ENCODE results near the gene NSUN4.

Gene NSUN4

GRCh38 chr1:46372431-46372830 is 31.8 kb downstream of the NSUN4 start:
- H3K9ac ChIP-seq (ENCODE audit: low read depth, low read length, poor library complexity, severe bottlenecking), result no peak overlapping the region
- no peaks in the 10 kb centered on the region for H3K4me1 ChIP-seq (ENCODE audit: insufficient read depth, low read length, poor library complexity, severe bottlenecking)
- no peaks in the 10 kb centered on the region for H3F3A ChIP-seq (ENCODE audit: low read depth)
- peaks cover 8% of the 10 kb centered on the region; the same call in 1 of the 2 replicates for H3K36me3 ChIP-seq (ENCODE audit: insufficient read depth, low read length)
- no peak overlapping the region for H2AFZ ChIP-seq (ENCODE audit: low read length)
- H3K9me3 ChIP-seq (ENCODE audit: insufficient read depth, low read depth, low read length), result no peaks in the 10 kb centered on the region
- no peaks in the 10 kb centered on the region for H3K9me2 ChIP-seq (replicated peaks; ENCODE audit: low read depth, low read length)
- no peak overlapping the region for H3K4me3 ChIP-seq (ENCODE audit: low read length, poor library complexity, severe bottlenecking)
- no peak overlapping the region for H3K4me2 ChIP-seq (ENCODE audit: low read depth, low read length, poor library complexity, severe bottlenecking)
- no peaks in the 10 kb centered on the region for H3K27me3 ChIP-seq (ENCODE audit: insufficient read depth, low read length, poor library complexity, severe bottlenecking)
- no peaks in the 10 kb centered on the region for H4K20me1 ChIP-seq (ENCODE audit: insufficient read depth, low read length, poor library complexity, severe bottlenecking)
- no peak for TF ChIP-seq EZH2phosphoT487 (IDR thresholded peaks at IDR 0.05; ENCODE audit: borderline replicate concordance)
- TF ChIP-seq, protein P1, sequence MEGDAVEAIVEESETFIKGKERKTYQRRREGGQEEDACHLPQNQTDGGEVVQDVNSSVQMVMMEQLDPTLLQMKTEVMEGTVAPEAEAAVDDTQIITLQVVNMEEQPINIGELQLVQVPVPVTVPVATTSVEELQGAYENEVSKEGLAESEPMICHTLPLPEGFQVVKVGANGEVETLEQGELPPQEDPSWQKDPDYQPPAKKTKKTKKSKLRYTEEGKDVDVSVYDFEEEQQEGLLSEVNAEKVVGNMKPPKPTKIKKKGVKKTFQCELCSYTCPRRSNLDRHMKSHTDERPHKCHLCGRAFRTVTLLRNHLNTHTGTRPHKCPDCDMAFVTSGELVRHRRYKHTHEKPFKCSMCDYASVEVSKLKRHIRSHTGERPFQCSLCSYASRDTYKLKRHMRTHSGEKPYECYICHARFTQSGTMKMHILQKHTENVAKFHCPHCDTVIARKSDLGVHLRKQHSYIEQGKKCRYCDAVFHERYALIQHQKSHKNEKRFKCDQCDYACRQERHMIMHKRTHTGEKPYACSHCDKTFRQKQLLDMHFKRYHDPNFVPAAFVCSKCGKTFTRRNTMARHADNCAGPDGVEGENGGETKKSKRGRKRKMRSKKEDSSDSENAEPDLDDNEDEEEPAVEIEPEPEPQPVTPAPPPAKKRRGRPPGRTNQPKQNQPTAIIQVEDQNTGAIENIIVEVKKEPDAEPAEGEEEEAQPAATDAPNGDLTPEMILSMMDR (conservative IDR thresholded peaks at IDR 0.05; ENCODE audit: low read length), result no peak
- no peaks in the 10 kb centered on the region for H3K79me2 ChIP-seq (ENCODE audit: insufficient read depth, low read length)

GRCh38 chr1:46379996-46380395 is 39.4 kb downstream of the NSUN4 start:
- no peaks in the 10 kb centered on the region for H4K20me1 ChIP-seq (ENCODE audit: insufficient read depth, low read length, poor library complexity, severe bottlenecking)
- TF ChIP-seq EZH2phosphoT487 (IDR thresholded peaks at IDR 0.05; ENCODE audit: borderline replicate concordance), result no peak
- TF ChIP-seq, protein P1 (conservative IDR thresholded peaks at IDR 0.05; ENCODE audit: low read length), result no peak
- H3K27me3 ChIP-seq (ENCODE audit: insufficient read depth, low read length, poor library complexity, severe bottlenecking), result no peaks in the 10 kb centered on the region
- no peaks in the 10 kb centered on the region for H3F3A ChIP-seq (ENCODE audit: low read depth)
- no peak overlapping the region for H3K4me3 ChIP-seq (ENCODE audit: low read length, poor library complexity, severe bottlenecking)
- H3K4me2 ChIP-seq (ENCODE audit: low read depth, low read length, poor library complexity, severe bottlenecking), result no peak overlapping the region
- no peak overlapping the region for H2AFZ ChIP-seq (ENCODE audit: low read length)
- no peak overlapping the region for H3K9ac ChIP-seq (ENCODE audit: low read depth, low read length, poor library complexity, severe bottlenecking)
- no peaks in the 10 kb centered on the region for H3K79me2 ChIP-seq (ENCODE audit: insufficient read depth, low read length)
- H3K4me1 ChIP-seq (ENCODE audit: insufficient read depth, low read length, poor library complexity, severe bottlenecking), result no peaks in the 10 kb centered on the region
- no peaks in the 10 kb centered on the region for H3K9me2 ChIP-seq (replicated peaks; ENCODE audit: low read depth, low read length)
- H3K9me3 ChIP-seq (ENCODE audit: insufficient read depth, low read depth, low read length), result no peaks in the 10 kb centered on the region
- no peaks in the 10 kb centered on the region for H3K36me3 ChIP-seq (ENCODE audit: insufficient read depth, low read length)

- TF ChIP-seq EZH2phosphoT487 (IDR thresholded peaks at IDR 0.05; ENCODE audit: borderline replicate concordance), result no peak
- TF ChIP-seq, protein P1 (conservative IDR thresholded peaks at IDR 0.05; ENCODE audit: low read length), result no peak
- no peaks in the 10 kb centered on the region for H3K9me2 ChIP-seq (replicated peaks; ENCODE audit: low read depth, low read length)
- no peaks in the 10 kb centered on the region for H3K9me3 ChIP-seq (ENCODE audit: insufficient read depth, low read depth, low read length)
- H3K4me3 ChIP-seq (ENCODE audit: low read length, poor library complexity, severe bottlenecking), result no peak overlapping the region
- no peaks in the 10 kb centered on the region for H3F3A ChIP-seq (ENCODE audit: low read depth)
- no peak overlapping the region for H3K4me2 ChIP-seq (ENCODE audit: low read depth, low read length, poor library complexity, severe bottlenecking)
- no peak overlapping the region for H3K9ac ChIP-seq (ENCODE audit: low read depth, low read length, poor library complexity, severe bottlenecking)
- H3K36me3 ChIP-seq (ENCODE audit: insufficient read depth, low read length), result no peaks in the 10 kb centered on the region
- H3K4me1 ChIP-seq (ENCODE audit: insufficient read depth, low read length, poor library complexity, severe bottlenecking), result no peaks in the 10 kb centered on the region
- H4K20me1 ChIP-seq (ENCODE audit: insufficient read depth, low read length, poor library complexity, severe bottlenecking), result no peaks in the 10 kb centered on the region
- H3K79me2 ChIP-seq (ENCODE audit: insufficient read depth, low read length), result no peaks in the 10 kb centered on the region
- no peaks in the 10 kb centered on the region for H3K27me3 ChIP-seq (ENCODE audit: insufficient read depth, low read length, poor library complexity, severe bottlenecking)
- no peak overlapping the region for H2AFZ ChIP-seq (ENCODE audit: low read length)
These were observed 39.9 kb downstream of the NSUN4 start for GRCh38 chr1:46380508-46380907.

Measured in Loucy (cell line).